B cell (primary cell): ENCODE data around the gene PNPO. TPM values are rescaled to one million over a fixed set of nuclear protein-coding genes. Genes with fewer than 3 reads are reported as not detected.

Experiments used
- ATAC-seq: fragments of 200-7000 bp; cut with Tn5 transposase; one replicate; pipeline ENCODE4 v1.10.0; 2021; ENCODE audit warnings: low read depth, mild to moderate bottlenecking, moderate number of reproducible peaks, moderate library complexity
- CTCF ChIA-PET: fragments of 350-600 bp; sonication (Branson Sonifier 250); formaldehyde crosslinking; loops from one replicate; lab custom pipeline; 2021; ENCODE audit warnings: antibody characterized with exemption, inconsistent platforms; lab: Charles Lee
- POLR2A ChIA-PET: fragments of 350-600 bp; sonication (Branson Sonifier 250); formaldehyde crosslinking; loops from one replicate; lab custom pipeline; 2021; ENCODE audit warnings: antibody characterized with exemption; lab: Charles Lee
- DNase-seq: peaks from one replicate; pipeline ENCODE4 v3.0.0; 2013
- H2AFZ ChIP-seq: 2 replicates; pipeline ENCODE4 v1.6.1; 2012; ENCODE audit warnings: mild to moderate bottlenecking, low read depth, low read length; ENCODE audit not compliant: insufficient read depth, poor library complexity, severe bottlenecking
- H3K27ac ChIP-seq, 2 donors: 1 replicate in 1 of 2; 2 replicates in 1 of 2; pipeline ENCODE4 v1.5.1; 2012 to 2013; ENCODE audit warnings: low read length in 2 of 2, mild to moderate bottlenecking in 2 of 2, moderate library complexity in 1 of 2
- H3K27me3 ChIP-seq, 4 experiments: fragments of 200-600 bp in 1 of 4; sonication (generic) in 1 of 4; replicated peaks in 1 of 4; 1 replicate in 2 of 4; 2 replicates in 2 of 4; pipeline versions ENCODE4 v1.6.1 to v1.7.0; 2013 to 2016; ENCODE audit warnings: low read length in 3 of 4, mild to moderate bottlenecking in 2 of 4, mixed read lengths in 1 of 4, moderate library complexity in 1 of 4; ENCODE audit not compliant: insufficient read depth in 4 of 4, control insufficient read depth in 3 of 4; ENCODE audit errors: control extremely low read depth in 1 of 4
- H3K36me3 ChIP-seq, 2 experiments: replicated peaks in 1 of 2; 1 replicate in 1 of 2; 2 replicates in 1 of 2; pipeline versions ENCODE4 v1.6.1 to v1.7.1; 2013; ENCODE audit warnings: low read length in 1 of 2; ENCODE audit not compliant: insufficient read depth in 2 of 2, control insufficient read depth in 1 of 2; ENCODE audit errors: control extremely low read depth in 1 of 2, extremely low read depth in 1 of 2
- H3K4me1 ChIP-seq, 2 donors: fragments of 200-600 bp in 1 of 2; sonication (generic) in 1 of 2; 1 replicate in 1 of 2; 2 replicates in 1 of 2; pipeline versions ENCODE4 v1.5.1 to v1.6.1; 2013 to 2017; ENCODE audit warnings: low read length in 2 of 2; ENCODE audit not compliant: control insufficient read depth in 2 of 2, insufficient read depth in 2 of 2
- H3K4me2 ChIP-seq: replicated peaks from 2 replicates; pipeline ENCODE3; 2012; ENCODE audit warnings: mild to moderate bottlenecking, low read depth, low read length; ENCODE audit not compliant: poor library complexity, severe bottlenecking
- H3K4me3 ChIP-seq, 5 experiments: fragments of 200-600 bp in 1 of 5; sonication (generic) in 1 of 5; 1 replicate in 3 of 5; 2 replicates in 2 of 5; pipeline versions ENCODE4 v1.5.1 to v1.7.0; 2011 to 2016; ENCODE audit warnings: low read length in 4 of 5, mild to moderate bottlenecking in 4 of 5, low read depth in 2 of 5, control low read depth in 1 of 5, moderate library complexity in 1 of 5; ENCODE audit not compliant: insufficient read depth in 1 of 5; ENCODE audit errors: control extremely low read depth in 1 of 5, extremely low read depth in 1 of 5
- H3K79me2 ChIP-seq: fragments of 200-600 bp; sonication (generic); one replicate; pipeline ENCODE4 v1.6.0; 2016; ENCODE audit warnings: low read length; ENCODE audit not compliant: control insufficient read depth, insufficient read depth
- H3K9ac ChIP-seq: fragments of 200-600 bp; sonication (generic); 2 replicates; pipeline ENCODE4 v1.6.1; 2017; ENCODE audit warnings: mild to moderate bottlenecking, low read length, moderate library complexity
- H3K9me3 ChIP-seq, 3 donors: one replicate each; pipeline versions ENCODE4 v1.6.1 to v1.7.1; 2013; ENCODE audit warnings: low read length in 2 of 3; ENCODE audit not compliant: control insufficient read depth in 2 of 3, insufficient read depth in 1 of 3; ENCODE audit errors: control extremely low read depth in 1 of 3
- H4K20me1 ChIP-seq: 2 replicates; pipeline ENCODE4 v1.6.0; 2012; ENCODE audit warnings: mild to moderate bottlenecking, low read length; ENCODE audit not compliant: insufficient read depth, control insufficient read depth, poor library complexity, severe bottlenecking
- H3K27ac Mint-ChIP-seq: one replicate; pipeline ENCODE4 v1.8.0; 2021; ENCODE audit warnings: mixed read lengths
- H3K27me3 Mint-ChIP-seq: one replicate; pipeline ENCODE4 v1.8.0; 2021; ENCODE audit warnings: mixed read lengths
- H3K4me1 Mint-ChIP-seq: one replicate; pipeline ENCODE4 v1.8.0; 2021; ENCODE audit warnings: mixed read lengths
- H3K4me3 Mint-ChIP-seq: one replicate; pipeline ENCODE4 v1.8.0; 2021; ENCODE audit warnings: mixed read lengths
- H3K9me3 Mint-ChIP-seq: one replicate; pipeline ENCODE4 v1.8.0; 2022; ENCODE audit warnings: mixed read lengths; ENCODE audit not compliant: insufficient read depth
- EZH2 ChIP-seq: IDR thresholded peaks from 2 replicates; pipeline ENCODE4 v1.6.1; 2012; ENCODE audit warnings: borderline replicate concordance, low read depth, mild to moderate bottlenecking, moderate library complexity, low read length; ENCODE audit not compliant: insufficient read depth, poor library complexity, severe bottlenecking
- WGBS: methylation state at CpG from one replicate; pipeline ENCODE4 v1.1.5; 2013; ENCODE audit warnings: missing lambda C conversion rate; ENCODE audit not compliant: insufficient coverage; 5-methylcytosine and 5-hydroxymethylcytosine counted together
- intact Hi-C: fragments of 100-400 bp; cut with micrococcal nuclease; formaldehyde crosslinking; loops from one replicate; pipeline ENCODE4 v1.10.0; 2022
- polyA plus RNA-seq: library from polyadenylated mRNA; depleted of rRNA; stranded (reverse); fragments of >200 nt; gene quantifications from 2 replicates; pipeline ENCODE4 v1.2.3, GENCODE V29; 2012
- total RNA-seq, 2 donors: library from RNA; stranded (reverse); fragments of 120-200 nt in 1 of 2; gene quantifications; 1 replicate in 1 of 2; 2 replicates in 1 of 2; pipeline versions ENCODE4 v1.2.3 to v1.2.4, GENCODE V29; 2013 to 2022
- TF ChIP-seq, protein P1 (sequence below): fragments of 200-600 bp; IDR thresholded peaks from one replicate; pipeline ENCODE4 v1.8.0; 2022; ENCODE audit warnings: antibody characterized with exemption, mild to moderate bottlenecking

PNPO gene
- total and polyA plus RNA-seq, 2 donors (not counting 1 experiment from before 2014, with no cell fraction given), result 8.0 to 14.7 TPM

DNA sequence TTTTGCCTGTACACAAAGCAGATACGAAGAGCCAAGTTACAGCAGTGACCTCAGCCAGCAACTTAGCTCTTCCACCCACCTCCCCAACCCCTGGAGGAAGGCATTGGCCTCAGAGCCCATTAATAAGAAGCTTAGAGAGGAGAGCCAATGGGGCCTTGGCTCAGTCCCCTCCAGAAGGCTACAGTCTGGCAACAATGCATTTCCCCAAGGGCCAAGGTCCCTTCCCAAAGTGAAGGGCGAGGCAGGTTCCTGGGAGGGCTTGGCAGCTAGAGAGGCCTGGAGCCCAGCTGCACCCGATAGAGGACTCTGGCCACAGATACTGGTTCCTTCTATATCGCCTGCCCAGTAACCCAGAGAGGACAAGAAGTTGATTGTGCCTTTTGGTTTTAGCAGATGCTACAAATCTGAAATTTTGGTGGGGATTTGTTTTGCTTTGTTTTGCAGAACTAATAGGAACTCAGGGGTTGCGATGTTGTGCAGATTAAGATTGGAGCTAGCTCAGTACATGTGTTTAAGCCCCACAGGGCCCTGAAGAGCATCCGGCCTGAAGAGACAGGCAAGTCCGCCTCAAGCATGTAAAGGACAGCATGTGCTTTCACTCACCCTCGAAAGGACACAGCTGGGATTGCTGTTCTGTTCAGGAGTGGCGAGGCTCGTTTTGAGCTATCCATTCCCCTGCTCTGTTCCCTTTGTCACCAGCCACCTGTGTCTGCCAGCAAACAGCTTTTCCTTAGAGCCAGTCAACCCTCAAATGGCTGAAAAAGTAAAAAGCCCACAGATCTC is 12.0 kb upstream of the PNPO start:
- no peak for TF ChIP-seq EZH2
- TF ChIP-seq, protein P1, sequence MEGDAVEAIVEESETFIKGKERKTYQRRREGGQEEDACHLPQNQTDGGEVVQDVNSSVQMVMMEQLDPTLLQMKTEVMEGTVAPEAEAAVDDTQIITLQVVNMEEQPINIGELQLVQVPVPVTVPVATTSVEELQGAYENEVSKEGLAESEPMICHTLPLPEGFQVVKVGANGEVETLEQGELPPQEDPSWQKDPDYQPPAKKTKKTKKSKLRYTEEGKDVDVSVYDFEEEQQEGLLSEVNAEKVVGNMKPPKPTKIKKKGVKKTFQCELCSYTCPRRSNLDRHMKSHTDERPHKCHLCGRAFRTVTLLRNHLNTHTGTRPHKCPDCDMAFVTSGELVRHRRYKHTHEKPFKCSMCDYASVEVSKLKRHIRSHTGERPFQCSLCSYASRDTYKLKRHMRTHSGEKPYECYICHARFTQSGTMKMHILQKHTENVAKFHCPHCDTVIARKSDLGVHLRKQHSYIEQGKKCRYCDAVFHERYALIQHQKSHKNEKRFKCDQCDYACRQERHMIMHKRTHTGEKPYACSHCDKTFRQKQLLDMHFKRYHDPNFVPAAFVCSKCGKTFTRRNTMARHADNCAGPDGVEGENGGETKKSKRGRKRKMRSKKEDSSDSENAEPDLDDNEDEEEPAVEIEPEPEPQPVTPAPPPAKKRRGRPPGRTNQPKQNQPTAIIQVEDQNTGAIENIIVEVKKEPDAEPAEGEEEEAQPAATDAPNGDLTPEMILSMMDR, result no peak
- Histone ChIP-seq H3K27ac (no peak overlapping the region), H4K20me1 (no peaks in the 10 kb centered on the region), H3K79me2 (no peaks in the 10 kb centered on the region), H3K36me3 (peaks cover 13 to 45% of the 10 kb centered on the region in 2 experiments), H3K9me3 (no peaks in the 10 kb centered on the region), H2AFZ (no peak overlapping the region), H3K4me2 (no peak overlapping the region), H3K4me1 (no peaks in the 10 kb centered on the region), H3K27me3 (no peaks in the 10 kb centered on the region), H3K9ac (no peak overlapping the region), H3K4me3 (no peak overlapping the region)
- ChIA-PET CTCF (interaction anchor here (1.8 kb wide), 1 partner anchor 18 kb away, joined by 5 read pairs; no protein-coding TSS in a partner anchor), POLR2A (interaction anchor here (0.6 kb wide), 1 partner anchor 93 kb away, joined by 6 read pairs; no protein-coding TSS in a partner anchor)
- no peaks in the 10 kb centered on the region for H3K4me1 Mint-ChIP-seq
- intact Hi-C loops, result no loop called here
- DNase-seq (no peak), ATAC-seq (no peak)
- 87% methylated on average over 10 of the region's 10 CpGs for WGBS
- no peaks in the 10 kb centered on the region for H3K27me3 Mint-ChIP-seq
- H3K9me3 Mint-ChIP-seq, result no peaks in the 10 kb centered on the region
- H3K27ac Mint-ChIP-seq, result no peak overlapping the region
- H3K4me3 Mint-ChIP-seq, result no peak overlapping the region

DNA sequence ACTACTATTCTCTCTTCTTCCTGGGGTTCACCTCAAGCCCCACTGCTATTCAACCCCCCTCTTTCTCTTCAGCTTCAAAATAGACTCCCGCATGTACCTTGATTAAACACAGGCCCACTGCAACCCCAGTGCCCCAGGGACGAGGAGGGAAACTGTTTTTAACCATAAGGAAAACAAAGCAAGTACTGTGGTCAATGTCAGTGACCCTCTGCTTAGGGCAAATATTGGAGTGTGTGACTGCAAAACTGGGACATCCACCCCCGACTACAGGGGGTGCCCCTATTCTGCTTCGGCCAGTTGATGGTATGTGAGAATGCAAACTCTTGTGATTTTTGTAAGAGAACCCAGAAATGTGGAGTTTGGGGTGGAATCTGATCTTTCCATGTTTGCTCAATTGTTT is 9.5 kb upstream of the PNPO start:
- no peaks in the 10 kb centered on the region for H3K9me3 Mint-ChIP-seq
- ATAC-seq (no peak), DNase-seq (no peak)
- no peak overlapping the region for H3K27ac ChIP-seq
- no peaks in the 10 kb centered on the region for H3K27me3 Mint-ChIP-seq
- H3K4me3 Mint-ChIP-seq, result no peak overlapping the region
- ChIA-PET POLR2A (no interaction called here), CTCF (no interaction called here)
- H3K4me1 ChIP-seq, result no peaks in the 10 kb centered on the region
- H3K4me1 Mint-ChIP-seq, result no peaks in the 10 kb centered on the region
- no peak overlapping the region for H3K4me2 ChIP-seq
- no peak overlapping the region for H3K9ac ChIP-seq
- no peak overlapping the region for H3K27ac Mint-ChIP-seq
- WGBS, result 90% methylated on average over 2 of the region's 4 CpGs
- H3K4me3 ChIP-seq, result no peak overlapping the region
- no peaks in the 10 kb centered on the region for H3K79me2 ChIP-seq
- no peaks in the 10 kb centered on the region for H3K27me3 ChIP-seq
- no peaks in the 10 kb centered on the region for H3K9me3 ChIP-seq
- intact Hi-C loops, result no loop called here
- H4K20me1 ChIP-seq, result no peaks in the 10 kb centered on the region
- peaks cover 8 to 21% of the 10 kb centered on the region in 2 experiments for H3K36me3 ChIP-seq
- no peak for TF ChIP-seq EZH2
- TF ChIP-seq, protein P1, result no peak
- no peak overlapping the region for H2AFZ ChIP-seq
